HepG2 (cell line): ENCODE data around the gene MAP3K20. TPM values are rescaled to one million over a fixed set of nuclear protein-coding genes. Genes with fewer than 3 reads are reported as not detected.

ENCODE experiments used
- ATAC-seq: fragments of 200-7000 bp; cut with Tn5 transposase; 3 replicates; pipeline ENCODE4 v1.9.1; 2020; ENCODE audit warnings: mild to moderate bottlenecking, moderate library complexity
- BruUV-seq: library from RNA; stranded (reverse); fragments of 400-500 nt; replicated peaks from 2 replicates; lab custom pipeline; 2021; lab: Mats Ljungman, UMichigan
- CTCF ChIA-PET: fragments of 300-600 bp; formaldehyde crosslinking; extraction: SDS; loops from one replicate; lab custom pipeline; 2021; ENCODE audit warnings: low total read pairs, inconsistent platforms, low intra/inter-chr PET ratio; lab: Yijun Ruan, JAX
- POLR2A ChIA-PET: fragments of 350-600 bp; sonication (Branson Sonifier 250); formaldehyde crosslinking; loops from one replicate; lab custom pipeline; 2020; ENCODE audit warnings: antibody characterized with exemption, inconsistent platforms; lab: Yijun Ruan, JAX
- DNase-seq: peaks from one replicate; pipeline ENCODE4 v3.0.0-alpha.2; 2015; ENCODE audit warnings: low spot score
- FAIRE-seq: peaks from 3 replicates; lab custom pipeline; 2011; peaks lifted over from hg19 to GRCh38; lab: Jason Lieb, UNC
- H2AFZ ChIP-seq: one replicate; pipeline ENCODE4 v1.6.1; 2011; ENCODE audit warnings: low read length, inconsistent platforms
- H3K27ac ChIP-seq: fragments of 300-600 bp; 3 replicates; pipeline ENCODE4 v1.8.0; 2011; ENCODE audit warnings: mixed run types, mild to moderate bottlenecking, mixed read lengths, low read length, inconsistent platforms; ENCODE audit not compliant: insufficient read depth; ENCODE audit errors: extremely low read length
- H3K27me3 ChIP-seq, 2 experiments: fragments of 200-600 bp in 1 of 2; 2 replicates in 1 of 2; 3 replicates in 1 of 2; pipeline versions ENCODE4 v1.6.0 to v1.8.0; 2011; ENCODE audit warnings: low read length in 2 of 2, mild to moderate bottlenecking in 2 of 2, moderate library complexity in 2 of 2, inconsistent platforms in 1 of 2; ENCODE audit not compliant: insufficient read depth in 2 of 2, control insufficient read depth in 1 of 2
- H3K36me3 ChIP-seq, 2 experiments: fragments of 200-600 bp in 1 of 2; replicated peaks in 1 of 2; 2 replicates in 1 of 2; 3 replicates in 1 of 2; pipeline versions ENCODE4 v1.5.1 to v1.8.0; 2011; ENCODE audit warnings: low read length in 2 of 2, inconsistent platforms in 1 of 2; ENCODE audit not compliant: insufficient read depth in 2 of 2, control insufficient read depth in 1 of 2
- H3K4me1 ChIP-seq: 2 replicates; pipeline ENCODE4 v1.5.1; 2012; ENCODE audit warnings: low read length, inconsistent platforms; ENCODE audit not compliant: insufficient read depth
- H3K4me2 ChIP-seq: 2 replicates; pipeline ENCODE4 v1.6.0; 2011; ENCODE audit warnings: low read depth, low read length, inconsistent platforms
- H3K4me3 ChIP-seq, 3 experiments: fragments of 200-600 bp in 1 of 3; sonication (generic), shearing (Covaris generic) in 1 of 3; replicated peaks in 1 of 3; 2 replicates each; pipeline ENCODE4 v1.5.1; 2011 to 2016; ENCODE audit warnings: low read length in 3 of 3, inconsistent platforms in 2 of 3, low read depth in 2 of 3, mild to moderate bottlenecking in 2 of 3, control low read depth in 1 of 3, mixed read lengths in 1 of 3; ENCODE audit not compliant: insufficient read depth in 1 of 3
- H3K79me2 ChIP-seq: one replicate; pipeline ENCODE4 v1.6.1; 2011; ENCODE audit warnings: low read length, inconsistent platforms; ENCODE audit not compliant: insufficient read depth
- H3K9ac ChIP-seq: 2 replicates; pipeline ENCODE4 v1.6.0; 2011; ENCODE audit warnings: mild to moderate bottlenecking, low read depth, low read length, inconsistent platforms; ENCODE audit not compliant: insufficient read depth
- H3K9me3 ChIP-seq: 2 replicates; pipeline ENCODE4 v1.5.1; 2012; ENCODE audit warnings: mild to moderate bottlenecking, low read length
- H4K20me1 ChIP-seq: 2 replicates; pipeline ENCODE4 v1.6.0; 2011; ENCODE audit warnings: inconsistent platforms, mild to moderate bottlenecking, low read length, moderate library complexity; ENCODE audit not compliant: insufficient read depth
- BCL6 ChIP-seq: IDR thresholded peaks from 2 replicates; pipeline ENCODE4 v1.6.1; 2016; ENCODE audit warnings: missing genetic modification reagents, missing compliant biosample characterization
- CHD4 ChIP-seq: fragments of 200-600 bp; sonication (generic); IDR thresholded peaks from 2 replicates; pipeline ENCODE4 v1.7.0; 2017; ENCODE audit warnings: mild to moderate bottlenecking, low read length, borderline replicate concordance
- FOXO1 ChIP-seq: sonication (generic); formaldehyde crosslinking; IDR thresholded peaks from 2 replicates; pipeline ENCODE4 v1.4.0; 2020; ENCODE audit warnings: missing genetic modification reagents
- MZF1 ChIP-seq: sonication (generic); formaldehyde crosslinking; IDR thresholded peaks from 2 replicates; pipeline ENCODE4 v1.8.1; 2023; ENCODE audit warnings: mild to moderate bottlenecking, missing genetic modification reagents, borderline replicate concordance
- PRMT3 ChIP-seq: sonication (generic); formaldehyde crosslinking; IDR thresholded peaks from 2 replicates; pipeline ENCODE4 v1.8.1; 2022; ENCODE audit warnings: low read depth, mild to moderate bottlenecking, moderate library complexity, missing genetic modification reagents, borderline replicate concordance
- ZNF12 ChIP-seq: sonication (generic); formaldehyde crosslinking; IDR thresholded peaks from 2 replicates; pipeline ENCODE4 v1.5.0; 2020; ENCODE audit warnings: missing genetic modification reagents
- ZNF280D ChIP-seq: sonication (generic); formaldehyde crosslinking; IDR thresholded peaks from 2 replicates; pipeline ENCODE4 v1.5.1; 2020; ENCODE audit warnings: mild to moderate bottlenecking, missing genetic modification reagents
- ZNF704 ChIP-seq: sonication (generic); formaldehyde crosslinking; IDR thresholded peaks from 2 replicates; pipeline ENCODE4 v1.8.1; 2023; ENCODE audit warnings: mild to moderate bottlenecking, inconsistent platforms, moderate library complexity, missing genetic modification reagents, borderline replicate concordance
- ZNF724P ChIP-seq: sonication (generic); formaldehyde crosslinking; IDR thresholded peaks from 2 replicates; pipeline ENCODE4 v1.8.0; 2022; ENCODE audit warnings: missing genetic modification reagents, borderline replicate concordance
- ZNF746 ChIP-seq: sonication (generic); formaldehyde crosslinking; IDR thresholded peaks from 2 replicates; pipeline ENCODE4 v1.8.0; 2022; ENCODE audit warnings: mild to moderate bottlenecking, missing genetic modification reagents
- WGBS: methylation state at CpG from one replicate; pipeline ENCODE4 v1.1.6; 2017; ENCODE audit warnings: low lambda C conversion rate; 5-methylcytosine and 5-hydroxymethylcytosine counted together
- in situ Hi-C: cut with HindIII; loops from 2 replicates; pipeline ENCODE4 v1.10.0; 2017; ENCODE audit warnings: low pct_unique_long_range_greater_than_20kb; ENCODE audit not compliant: extremely low pct_ligation_motif_present
- intact Hi-C: fragments of 100-400 bp; cut with micrococcal nuclease; formaldehyde crosslinking; loops from one replicate; pipeline ENCODE4 v1.10.0; 2022; ENCODE audit not compliant: unreplicated experiment
- polyA plus RNA-seq, 8 experiments: library from polyadenylated mRNA; depleted of rRNA in 3 of 8; stranded (reverse) in 7 of 8; unstranded in 1 of 8; fragments of >200 nt; fragmentation: Illumina TruSeq in 4 of 8; extraction: Trizol in 4 of 8; gene quantifications; 2 replicates each; pipeline versions ENCODE4 v1.2.1 to v1.2.3, GENCODE V29; 2011 to 2016; ENCODE audit warnings: low read depth in 4 of 8, missing spikeins in 1 of 8, mixed read lengths in 1 of 8; ENCODE audit not compliant: insufficient read depth in 1 of 8
- total RNA-seq, 5 experiments: library from RNA; depleted of rRNA; stranded (reverse); fragments of >200 nt; fragmentation: Illumina TruSeq; extraction: Trizol; gene quantifications; 2 replicates each; pipeline ENCODE4 v1.2.3, GENCODE V29; 2016; ENCODE audit warnings: low read depth in 1 of 5
- TF ChIP-seq, protein P1 (sequence below): sonication (generic); formaldehyde crosslinking; IDR thresholded peaks from 2 replicates; pipeline ENCODE4 v1.5.0; 2020; ENCODE audit warnings: missing genetic modification reagents

MAP3K20 gene
- total and polyA plus RNA-seq, 2 of the 13 experiments (the other 11 are each of a cell fraction or from before 2014, with no cell fraction given), result 5.2 to 13.5 TPM

DNA sequence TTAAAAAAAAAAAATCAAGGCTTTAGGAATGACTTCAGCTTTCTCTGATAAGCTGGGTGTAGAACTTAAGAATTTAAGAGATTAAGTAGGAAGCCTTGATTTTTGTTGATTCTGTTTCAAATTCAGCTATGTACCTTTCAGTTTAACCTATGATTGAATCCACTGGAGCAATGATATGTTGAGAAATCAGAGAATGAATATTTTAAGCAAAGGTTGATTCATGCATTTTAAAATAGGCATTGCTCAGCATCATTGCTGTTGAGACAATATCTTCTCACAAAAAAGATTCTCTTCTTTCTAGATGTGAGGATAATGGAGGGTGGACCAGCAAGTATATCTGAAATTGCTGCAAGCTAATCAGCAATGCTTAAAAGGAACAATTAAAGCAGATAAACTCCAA lies 109.8 kb downstream of the MAP3K20 start:
- Histone ChIP-seq H3K4me3 (no peak overlapping the region), H4K20me1 (no peaks in the 10 kb centered on the region), H2AFZ (no peak overlapping the region), H3K9me3 (no peaks in the 10 kb centered on the region), H3K79me2 (no peaks in the 10 kb centered on the region), H3K4me2 (no peak overlapping the region), H3K9ac (no peak overlapping the region), H3K36me3 (peaks cover 0 to 2% of the 10 kb centered on the region in 2 experiments; a peak in 2 of 5 replicates), H3K4me1 (no peaks in the 10 kb centered on the region), H3K27ac (no peak overlapping the region)
- no peak for FAIRE-seq
- no TSS peak for BruUV-seq
- ChIA-PET POLR2A (no interaction called here), CTCF (no interaction called here)
- intact Hi-C loops, result no loop called here
- TF ChIP-seq MZF1 (CRISPR knock-in tag), result no peak
- TF ChIP-seq PRMT3, result no peak
- no peak for TF ChIP-seq ZNF724P (CRISPR knock-in tag)
- no peak for TF ChIP-seq BCL6
- no peak for TF ChIP-seq CHD4
- TF ChIP-seq ZNF746 (CRISPR knock-in tag), result no peak
- TF ChIP-seq FOXO1 (CRISPR knock-in tag), result no peak
- TF ChIP-seq, all 625 proteins: peak for 0
- ATAC-seq (no peak), DNase-seq (no peak)
- in situ Hi-C loops, result no loop called here
- no peaks in the 10 kb centered on the region for H3K27me3 ChIP-seq

- Histone ChIP-seq H2AFZ (no peak overlapping the region), H4K20me1 (no peaks in the 10 kb centered on the region), H3K9ac (no peak overlapping the region), H3K9me3 (no peaks in the 10 kb centered on the region), H3K4me3 (no peak overlapping the region), H3K27ac (no peak overlapping the region), H3K27me3 (no peaks in the 10 kb centered on the region), H3K36me3 (peaks cover 2 to 6% of the 10 kb centered on the region in 2 experiments; a peak in 3 of 5 replicates), H3K79me2 (no peaks in the 10 kb centered on the region), H3K4me1 (no peaks in the 10 kb centered on the region), H3K4me2 (no peak overlapping the region)
- ChIA-PET CTCF (no interaction called here), POLR2A (no interaction called here)
- intact Hi-C loops, result no loop called here
- in situ Hi-C loops, result no loop called here
- DNase-seq (no peak), FAIRE-seq (no peak), ATAC-seq (no peak)
- 89% methylated on average over 6 of the region's 6 CpGs for WGBS
- no TSS peak for BruUV-seq
- TF ChIP-seq, protein P1, sequence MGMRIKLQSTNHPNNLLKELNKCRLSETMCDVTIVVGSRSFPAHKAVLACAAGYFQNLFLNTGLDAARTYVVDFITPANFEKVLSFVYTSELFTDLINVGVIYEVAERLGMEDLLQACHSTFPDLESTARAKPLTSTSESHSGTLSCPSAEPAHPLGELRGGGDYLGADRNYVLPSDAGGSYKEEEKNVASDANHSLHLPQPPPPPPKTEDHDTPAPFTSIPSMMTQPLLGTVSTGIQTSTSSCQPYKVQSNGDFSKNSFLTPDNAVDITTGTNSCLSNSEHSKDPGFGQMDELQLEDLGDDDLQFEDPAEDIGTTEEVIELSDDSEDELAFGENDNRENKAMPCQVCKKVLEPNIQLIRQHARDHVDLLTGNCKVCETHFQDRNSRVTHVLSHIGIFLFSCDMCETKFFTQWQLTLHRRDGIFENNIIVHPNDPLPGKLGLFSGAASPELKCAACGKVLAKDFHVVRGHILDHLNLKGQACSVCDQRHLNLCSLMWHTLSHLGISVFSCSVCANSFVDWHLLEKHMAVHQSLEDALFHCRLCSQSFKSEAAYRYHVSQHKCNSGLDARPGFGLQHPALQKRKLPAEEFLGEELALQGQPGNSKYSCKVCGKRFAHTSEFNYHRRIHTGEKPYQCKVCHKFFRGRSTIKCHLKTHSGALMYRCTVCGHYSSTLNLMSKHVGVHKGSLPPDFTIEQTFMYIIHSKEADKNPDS (CRISPR knock-in tag), result no peak
- TF ChIP-seq ZNF704 (CRISPR knock-in tag) (no peak), ZNF12 (CRISPR knock-in tag) (no peak), ZNF280D (CRISPR knock-in tag) (no peak)
Measured at GRCh38 chr2:173187941-173188788, 112.5 kb downstream of the MAP3K20 start.
